Cardiac fibroblast (primary cell): ENCODE results near the gene BANF2.
"Not testable (repeated sequence)": the region's sequence is repeated elsewhere in the genome, so short reads cannot be mapped to it uniquely, and the experiment has no call there.

ENCODE experiments used
- DNase-seq, 2 donors: peaks; one replicate each; pipeline versions ENCODE4 v3.0.0 to v3.0.0-alpha.2; 2010; ENCODE audit warnings: low read depth in 2 of 2
- H3K4me3 ChIP-seq, 2 donors: replicated peaks in 1 of 2; 1 replicate in 1 of 2; 2 replicates in 1 of 2; pipeline ENCODE4 v1.5.1; 2011; ENCODE audit warnings: low read depth in 2 of 2, low read length in 2 of 2, mild to moderate bottlenecking in 2 of 2, moderate library complexity in 1 of 2
- TF ChIP-seq, protein P1 (sequence below): IDR thresholded peaks from one replicate; pipeline ENCODE4 v1.5.1; 2011; ENCODE audit warnings: low read depth, mild to moderate bottlenecking, low read length, inconsistent platforms

Gene BANF2

DNA sequence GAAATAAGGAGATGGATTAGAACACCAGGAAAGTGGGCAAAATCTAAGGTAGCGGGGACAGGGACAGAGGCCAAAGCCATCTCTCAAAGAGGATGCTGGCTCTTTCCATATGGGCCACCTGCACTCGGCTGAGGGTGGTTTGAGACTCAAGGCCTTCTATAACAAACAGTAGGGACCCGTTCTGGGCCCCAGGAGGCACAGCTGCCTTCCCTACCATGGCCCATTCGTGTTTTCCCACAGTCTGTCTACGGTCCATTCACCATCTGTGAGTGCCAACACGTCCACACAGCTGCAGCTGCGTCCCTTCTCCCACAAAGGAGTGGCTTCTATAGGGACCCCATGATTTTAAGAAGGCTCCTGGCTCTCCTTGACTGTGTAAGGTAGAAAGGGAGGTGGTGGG is 871 bp downstream of the BANF2 start:
- no peak for DNase-seq
- no peak overlapping the region for H3K4me3 ChIP-seq
- TF ChIP-seq, protein P1, sequence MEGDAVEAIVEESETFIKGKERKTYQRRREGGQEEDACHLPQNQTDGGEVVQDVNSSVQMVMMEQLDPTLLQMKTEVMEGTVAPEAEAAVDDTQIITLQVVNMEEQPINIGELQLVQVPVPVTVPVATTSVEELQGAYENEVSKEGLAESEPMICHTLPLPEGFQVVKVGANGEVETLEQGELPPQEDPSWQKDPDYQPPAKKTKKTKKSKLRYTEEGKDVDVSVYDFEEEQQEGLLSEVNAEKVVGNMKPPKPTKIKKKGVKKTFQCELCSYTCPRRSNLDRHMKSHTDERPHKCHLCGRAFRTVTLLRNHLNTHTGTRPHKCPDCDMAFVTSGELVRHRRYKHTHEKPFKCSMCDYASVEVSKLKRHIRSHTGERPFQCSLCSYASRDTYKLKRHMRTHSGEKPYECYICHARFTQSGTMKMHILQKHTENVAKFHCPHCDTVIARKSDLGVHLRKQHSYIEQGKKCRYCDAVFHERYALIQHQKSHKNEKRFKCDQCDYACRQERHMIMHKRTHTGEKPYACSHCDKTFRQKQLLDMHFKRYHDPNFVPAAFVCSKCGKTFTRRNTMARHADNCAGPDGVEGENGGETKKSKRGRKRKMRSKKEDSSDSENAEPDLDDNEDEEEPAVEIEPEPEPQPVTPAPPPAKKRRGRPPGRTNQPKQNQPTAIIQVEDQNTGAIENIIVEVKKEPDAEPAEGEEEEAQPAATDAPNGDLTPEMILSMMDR, result no peak

DNA sequence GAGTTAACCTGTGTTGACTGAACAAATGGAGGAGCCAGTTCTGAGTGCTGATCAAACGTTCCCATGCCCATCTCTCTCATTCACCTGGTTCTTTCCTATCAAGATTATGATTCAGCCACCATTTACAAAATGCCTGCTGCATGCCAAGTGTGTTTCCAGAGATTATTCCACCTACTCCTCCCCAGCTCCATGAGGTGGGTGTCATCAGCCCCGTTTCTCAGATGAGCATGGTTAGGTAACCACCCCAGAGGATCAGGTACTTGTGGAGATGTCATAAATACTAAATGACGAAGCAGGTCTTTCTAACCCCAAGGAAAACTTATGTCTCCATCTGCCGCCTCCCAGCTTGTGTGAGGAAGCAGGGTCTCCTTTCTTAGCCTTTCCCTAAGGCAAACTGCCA is 2.1 kb downstream of the BANF2 start:
- DNase-seq, result no peak
- H3K4me3 ChIP-seq, result no peak overlapping the region
- TF ChIP-seq, protein P1, result no peak

DNA sequence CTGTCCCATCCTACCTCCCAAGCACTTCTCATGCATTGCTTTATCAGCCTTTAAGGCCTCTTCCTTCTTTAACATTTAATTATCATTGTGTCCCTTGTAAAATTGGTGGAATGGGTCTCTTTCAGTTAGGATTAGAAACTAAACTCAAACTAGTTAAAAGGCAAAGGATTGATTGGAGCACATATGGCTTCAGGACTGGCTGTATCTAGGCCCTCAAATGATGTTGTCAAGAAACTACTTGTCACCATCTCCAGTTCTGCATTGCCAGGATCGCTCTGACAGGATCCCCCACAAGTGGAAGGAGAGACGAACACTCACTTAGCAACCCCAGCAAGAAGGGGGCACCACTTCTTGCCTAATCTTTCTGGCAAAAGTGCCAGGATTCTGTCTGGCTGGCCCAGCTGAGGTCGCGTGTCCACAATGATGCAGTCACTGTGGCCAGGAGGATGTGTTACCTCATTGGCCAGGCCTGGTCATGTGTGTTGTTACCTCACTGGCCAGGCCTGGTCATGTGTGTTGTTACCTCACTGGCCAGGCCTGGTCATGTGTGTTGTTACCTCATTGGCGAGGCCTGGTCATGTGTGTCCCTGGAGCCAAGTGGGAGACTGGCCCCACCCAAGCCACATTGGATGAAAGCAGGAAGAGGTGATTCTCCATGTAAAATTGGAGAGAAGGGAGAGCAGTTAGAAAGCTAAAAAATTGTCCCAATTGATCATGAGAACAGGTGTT is 5.0 kb downstream of the BANF2 start:
- TF ChIP-seq, protein P1, result no peak
- DNase-seq, result no peak
- no peak overlapping the region for H3K4me3 ChIP-seq

DNA sequence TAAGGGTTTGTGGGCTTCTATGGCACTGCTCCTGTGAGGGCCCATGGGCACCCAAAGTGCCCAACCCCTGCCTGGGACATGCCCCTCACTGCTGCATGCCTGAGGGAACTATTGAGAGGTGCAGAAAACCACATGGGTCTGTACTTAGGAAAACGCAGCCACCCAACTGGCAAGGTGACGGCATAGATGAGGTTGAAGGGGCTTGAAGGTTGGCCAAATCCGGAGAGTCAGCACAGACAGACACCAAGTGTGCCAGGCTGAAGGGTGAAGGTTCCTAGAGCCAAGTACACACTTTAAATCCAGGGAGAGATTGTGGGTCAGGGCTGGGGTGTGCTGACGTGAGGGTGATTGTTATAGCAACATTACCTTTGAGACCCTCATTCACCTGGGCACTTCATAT is 6.2 kb downstream of the BANF2 start:
- no peak overlapping the region for H3K4me3 ChIP-seq
- no peak for DNase-seq
- TF ChIP-seq, protein P1, result no peak

DNA sequence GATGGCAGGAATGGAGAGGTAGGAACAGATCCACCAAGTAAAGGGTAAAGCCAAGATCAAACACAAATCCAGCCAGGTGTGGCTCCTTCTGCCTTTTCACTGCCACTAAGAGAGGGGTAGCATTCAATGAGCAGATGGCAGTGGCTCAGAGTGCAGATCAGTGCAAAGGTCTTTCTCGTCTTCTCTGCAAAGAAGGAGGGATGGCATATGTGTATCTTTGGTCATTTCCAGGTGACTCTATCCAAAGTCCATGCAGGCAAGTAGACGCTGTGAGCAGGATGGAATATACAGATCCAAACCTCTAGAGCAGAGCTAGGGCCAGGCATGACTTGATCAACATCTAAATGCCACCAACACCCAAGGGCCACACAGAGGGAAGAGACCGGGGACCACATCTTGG is 6.9 kb downstream of the BANF2 start:
- TF ChIP-seq, protein P1, result no peak
- DNase-seq, result no peak

DNA sequence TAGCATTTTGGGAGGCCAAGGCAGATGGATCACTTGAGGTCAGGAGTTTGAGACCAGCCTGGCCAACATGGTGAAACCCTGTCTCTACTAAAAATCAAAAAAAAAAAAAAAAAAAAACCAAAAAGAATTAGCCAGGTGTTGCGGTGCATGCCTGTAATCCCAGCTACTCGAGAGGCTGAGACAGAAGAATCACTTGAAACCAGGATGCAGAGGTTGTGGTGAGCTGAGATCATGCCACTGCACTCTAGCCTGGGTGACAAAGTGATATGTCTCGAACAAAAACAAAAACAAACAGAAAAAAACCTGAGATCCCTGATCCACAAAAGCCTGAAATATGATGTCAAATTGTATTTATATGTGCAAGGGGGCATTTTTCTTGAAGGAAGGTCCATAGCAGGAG is 8.2 kb downstream of the BANF2 start:
- H3K4me3 ChIP-seq, DNase-seq: not testable (repeated sequence)

More for the DNA sequence above, 6.9 kb downstream of the BANF2 start:
- H3K4me3 ChIP-seq, result no peak overlapping the region

DNA sequence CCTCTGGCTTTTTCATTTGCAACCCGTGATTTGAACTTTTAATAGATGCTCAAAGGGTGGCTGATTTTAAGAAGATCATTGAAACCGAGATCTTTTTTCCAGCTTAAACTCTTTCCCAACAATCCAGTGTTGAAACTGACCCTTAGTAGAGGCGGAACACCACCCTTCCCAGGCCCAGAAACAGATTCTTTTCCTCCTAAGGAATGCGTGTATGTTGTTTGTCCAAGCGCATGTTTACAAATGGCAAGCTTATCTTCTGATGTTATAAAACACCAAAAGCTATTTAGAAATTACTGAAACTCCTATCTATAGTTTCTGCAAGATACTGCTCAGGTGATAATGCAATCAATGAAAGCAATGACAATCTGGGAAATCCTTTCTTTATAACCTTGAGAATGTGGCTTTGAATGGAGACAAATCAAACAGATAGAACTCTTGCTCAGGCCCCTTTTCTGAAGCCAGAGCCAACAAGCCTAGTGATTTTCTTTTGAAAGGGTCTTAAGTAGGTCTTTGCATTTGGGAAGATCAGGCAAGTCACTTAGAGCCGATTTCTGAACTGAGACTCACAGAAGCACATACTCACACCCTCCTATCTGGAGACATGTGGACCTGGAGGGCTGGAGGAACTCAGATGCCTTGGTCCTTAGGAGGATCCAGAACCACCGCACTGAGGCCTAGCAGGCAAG is 9.1 kb downstream of the BANF2 start:
- TF ChIP-seq, protein P1, result no peak
- H3K4me3 ChIP-seq, result no peak overlapping the region
- DNase-seq, result no peak
